Measurements from ENCODE around the gene RS1. TPM values are rescaled to one million over a fixed set of nuclear protein-coding genes. Genes with fewer than 3 reads are reported as not detected.

RS1 gene
- total RNA-seq, 1 donor from 2014 or later = not detected

- Histone ChIP-seq H3K4me3 (no peak overlapping the region), H3K27ac (replicated peaks) (no peak overlapping the region), H3K27me3 (ENCODE audit: low read depth) (no peaks in the 10 kb centered on the region), H3K36me3 (no peaks in the 10 kb centered on the region), H3K4me1 (no peaks in the 10 kb centered on the region), H3K9me3 (replicated peaks) (no peaks in the 10 kb centered on the region)
- intact Hi-C loops (cut with micrococcal nuclease) = no loop called here
- no peak for DNase-seq
- TF ChIP-seq, protein P1, sequence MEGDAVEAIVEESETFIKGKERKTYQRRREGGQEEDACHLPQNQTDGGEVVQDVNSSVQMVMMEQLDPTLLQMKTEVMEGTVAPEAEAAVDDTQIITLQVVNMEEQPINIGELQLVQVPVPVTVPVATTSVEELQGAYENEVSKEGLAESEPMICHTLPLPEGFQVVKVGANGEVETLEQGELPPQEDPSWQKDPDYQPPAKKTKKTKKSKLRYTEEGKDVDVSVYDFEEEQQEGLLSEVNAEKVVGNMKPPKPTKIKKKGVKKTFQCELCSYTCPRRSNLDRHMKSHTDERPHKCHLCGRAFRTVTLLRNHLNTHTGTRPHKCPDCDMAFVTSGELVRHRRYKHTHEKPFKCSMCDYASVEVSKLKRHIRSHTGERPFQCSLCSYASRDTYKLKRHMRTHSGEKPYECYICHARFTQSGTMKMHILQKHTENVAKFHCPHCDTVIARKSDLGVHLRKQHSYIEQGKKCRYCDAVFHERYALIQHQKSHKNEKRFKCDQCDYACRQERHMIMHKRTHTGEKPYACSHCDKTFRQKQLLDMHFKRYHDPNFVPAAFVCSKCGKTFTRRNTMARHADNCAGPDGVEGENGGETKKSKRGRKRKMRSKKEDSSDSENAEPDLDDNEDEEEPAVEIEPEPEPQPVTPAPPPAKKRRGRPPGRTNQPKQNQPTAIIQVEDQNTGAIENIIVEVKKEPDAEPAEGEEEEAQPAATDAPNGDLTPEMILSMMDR (IDR thresholded peaks at IDR 0.05; ENCODE audit: borderline replicate concordance) = no peak
Observed at GRCh38 chrX:18650662-18651061, 21.2 kb downstream of the RS1 start.

DNA sequence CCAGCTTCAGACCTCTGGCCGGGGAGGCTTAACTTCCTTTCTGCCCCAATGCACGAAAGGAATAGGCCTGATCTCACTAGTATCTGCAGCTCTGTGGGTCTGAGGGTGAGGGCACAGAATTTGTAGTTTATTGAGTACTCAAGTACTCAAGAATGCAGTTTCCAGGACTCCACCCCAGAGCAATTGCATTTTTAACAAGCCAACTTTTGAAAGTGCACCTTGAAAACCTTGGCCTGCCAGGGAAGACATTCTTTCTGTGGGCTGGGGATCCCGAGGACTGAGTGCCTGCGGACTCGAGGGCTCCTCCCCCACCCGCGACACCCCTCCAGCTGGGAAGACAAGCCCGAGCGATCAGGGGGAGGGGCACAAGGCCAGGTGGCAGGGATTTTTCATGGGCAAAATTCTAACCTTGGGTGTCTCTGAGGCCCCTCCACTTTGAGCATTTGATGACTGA is 22.4 kb downstream of the RS1 start:
- no peak for DNase-seq
- TF ChIP-seq, protein P1 (IDR thresholded peaks at IDR 0.05; ENCODE audit: borderline replicate concordance) = no peak
- Histone ChIP-seq H3K27me3 (ENCODE audit: low read depth) (no peaks in the 10 kb centered on the region), H3K9me3 (replicated peaks) (no peaks in the 10 kb centered on the region), H3K4me1 (no peaks in the 10 kb centered on the region), H3K4me3 (no peak overlapping the region), H3K36me3 (no peaks in the 10 kb centered on the region), H3K27ac (replicated peaks) (no peak overlapping the region)
- intact Hi-C loops (cut with micrococcal nuclease) = no loop called here

GRCh38 chrX:18647621-18648020 is 24.3 kb downstream of the RS1 start:
- DNase-seq = no peak
- Histone ChIP-seq H3K27ac (replicated peaks) (no peak overlapping the region), H3K27me3 (ENCODE audit: low read depth) (no peaks in the 10 kb centered on the region), H3K4me1 (no peaks in the 10 kb centered on the region), H3K9me3 (replicated peaks) (no peaks in the 10 kb centered on the region), H3K4me3 (no peak overlapping the region), H3K36me3 (no peaks in the 10 kb centered on the region)
- intact Hi-C loops (cut with micrococcal nuclease) = no loop called here
- TF ChIP-seq, protein P1 (IDR thresholded peaks at IDR 0.05; ENCODE audit: borderline replicate concordance) = no peak

DNA sequence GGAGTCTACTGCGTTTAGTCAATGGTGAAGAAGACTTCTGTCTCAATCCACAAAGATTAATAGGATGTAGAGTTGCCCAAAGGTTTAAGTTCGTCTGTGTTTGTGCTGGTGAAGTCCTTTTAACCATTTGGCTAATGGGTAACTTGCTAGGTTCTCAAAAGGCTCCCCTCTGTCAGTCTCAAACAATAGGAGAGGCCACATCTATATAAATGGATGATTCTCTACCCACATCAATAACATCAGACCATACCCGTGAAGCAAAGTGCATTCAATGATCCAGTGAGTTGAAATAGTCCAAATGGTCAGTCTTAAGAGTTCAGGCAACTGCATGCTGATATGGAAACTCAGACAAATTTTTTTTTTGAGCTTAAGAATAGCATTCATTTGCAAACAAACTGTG is 28.1 kb downstream of the RS1 start:
- H3K27ac ChIP-seq (replicated peaks) = no peak overlapping the region
- H3K4me3 ChIP-seq = no peak overlapping the region
- no peaks in the 10 kb centered on the region for H3K9me3 ChIP-seq (replicated peaks)
- TF ChIP-seq, protein P1 (IDR thresholded peaks at IDR 0.05; ENCODE audit: borderline replicate concordance) = no peak
- no peaks in the 10 kb centered on the region for H3K36me3 ChIP-seq
- H3K4me1 ChIP-seq = no peaks in the 10 kb centered on the region
- no peaks in the 10 kb centered on the region for H3K27me3 ChIP-seq (ENCODE audit: low read depth)
- DNase-seq = no peak
- intact Hi-C loops (cut with micrococcal nuclease) = no loop called here

GRCh38 chrX:18643243-18643642 is 28.7 kb downstream of the RS1 start:
- Histone ChIP-seq H3K4me1 (no peaks in the 10 kb centered on the region), H3K36me3 (no peaks in the 10 kb centered on the region), H3K4me3 (no peak overlapping the region), H3K27me3 (ENCODE audit: low read depth) (no peaks in the 10 kb centered on the region), H3K27ac (replicated peaks) (no peak overlapping the region), H3K9me3 (replicated peaks) (no peaks in the 10 kb centered on the region)
- TF ChIP-seq, protein P1 (IDR thresholded peaks at IDR 0.05; ENCODE audit: borderline replicate concordance) = no peak
- intact Hi-C loops (cut with micrococcal nuclease) = no loop called here
- no peak for DNase-seq

GRCh38 chrX:18640686-18641085 is 31.2 kb downstream of the RS1 start:
- Histone ChIP-seq H3K4me1 (no peaks in the 10 kb centered on the region), H3K27ac (replicated peaks) (no peak overlapping the region), H3K27me3 (ENCODE audit: low read depth) (no peaks in the 10 kb centered on the region), H3K4me3 (no peak overlapping the region), H3K36me3 (no peaks in the 10 kb centered on the region), H3K9me3 (replicated peaks) (no peaks in the 10 kb centered on the region)
- no peak for DNase-seq
- intact Hi-C loops (cut with micrococcal nuclease) = no loop called here
- TF ChIP-seq, protein P1 (IDR thresholded peaks at IDR 0.05; ENCODE audit: borderline replicate concordance) = no peak
